Subcutaneous adipose tissue (tissue), 4 donors: ENCODE results near the gene ASGR1. TPM values are rescaled to one million over a fixed set of nuclear protein-coding genes. Genes with fewer than 3 reads are reported as not detected.

Source experiments
- CTCF ChIP-seq: fragments of 450-650 bp; IDR thresholded peaks from one replicate; pipeline ENCODE4 v1.5.1; 2016; ENCODE audit warnings: low read depth, mild to moderate bottlenecking, control low read depth, antibody characterized with exemption, moderate library complexity
- small RNA-seq: library from RNA; depleted of rRNA; stranded (forward); fragments of <200 nt; gene quantifications from one replicate; pipeline ENCODE3, GENCODE V24; 2016
- total RNA-seq, 4 donors: library from RNA; depleted of rRNA; stranded (reverse); fragments of >200 nt; gene quantifications; one replicate each; pipeline ENCODE4 v1.1.0, GENCODE V29; 2016

Gene ASGR1
- total RNA-seq, 4 donors from 2014 or later: 2.4 to 5.9 (median 3.8) TPM

GRCh38 chr17:7123844-7124243, 55.3 kb downstream of the ASGR1 start:
- no peak for TF ChIP-seq CTCF

Small RNAs within 50 kb of the gene (small RNA-seq; reads per million reads assigned to genes)
- gene AC120057.4 (not detected), gene MIR324 (8.3 reads per million, percentile 87 among the genes with 10 or more reads in this experiment)

Other genes with a start within 250 kb of the ASGR1 start
- gene ALOX12, start 183.3 kb downstream of the ASGR1 start, total RNA-seq: not detected
- 100 to 1,000 TPM in 3 of 4 donors, 10 to 100 TPM in 1; 69.1 to 158 (median 130) TPM for gene RNASEK, start 166.7 kb downstream of the ASGR1 start, total RNA-seq
- gene BCL6B, start 156.3 kb downstream of the ASGR1 start, total RNA-seq: 10 to 100 TPM in 1 of 4 donors, 1 to 10 TPM in 3; 1.5 to 12.1 (median 4.1) TPM
- 1 to 10 TPM in 3 of 4 donors, not detected in 1; 1.7 to 1.9 (median 1.8) TPM for gene SLC16A13, start 143.4 kb downstream of the ASGR1 start, total RNA-seq
- gene SLC16A11, start 135.3 kb downstream of the ASGR1 start, total RNA-seq: 1 to 10 TPM in 1 of 4 donors, not detected in 3; 2.1 TPM
- gene CLEC10A, start 99.1 kb downstream of the ASGR1 start, total RNA-seq: 10 to 100 TPM in 3 of 4 donors, 1 to 10 TPM in 1; 8.1 to 20.9 (median 16.2) TPM
- 1 to 10 TPM in 2 of 4 donors, under 1 TPM in 1, not detected in 1; 0.66 to 1.4 (median 1.3) TPM for gene ASGR2, start 64.5 kb downstream of the ASGR1 start, total RNA-seq
- 10 to 100 TPM in 1 of 4 donors, 1 to 10 TPM in 3; 3.3 to 17.0 (median 6.9) TPM for gene DLG4, start 40.5 kb upstream of the ASGR1 start, total RNA-seq
- 1,000 to 10,000 TPM in 1 of 4 donors, 100 to 1,000 TPM in 3; 533 to 1,103 (median 672) TPM for gene ACADVL, start 40.6 kb upstream of the ASGR1 start, total RNA-seq
- 10 to 100 TPM; 23.5 to 36.5 (median 27.1) TPM for gene DVL2, start 55.1 kb upstream of the ASGR1 start, total RNA-seq
- gene PHF23, start 60.1 kb upstream of the ASGR1 start, total RNA-seq: 10 to 100 TPM; 14.5 to 27.6 (median 19.3) TPM
- gene GABARAP, start 63.1 kb upstream of the ASGR1 start, total RNA-seq: 100 to 1,000 TPM; 350 to 658 (median 462) TPM
- gene CTDNEP1, start 72.4 kb upstream of the ASGR1 start, total RNA-seq: 10 to 100 TPM; 71.8 to 86.4 (median 81.1) TPM
- 10 to 100 TPM; 20.7 to 43.4 (median 25.3) TPM for gene ELP5, start 72.8 kb upstream of the ASGR1 start, total RNA-seq
- gene CLDN7, start 83.1 kb upstream of the ASGR1 start, total RNA-seq: 10 to 100 TPM in 2 of 4 donors, 1 to 10 TPM in 2; 3.7 to 26.9 (median 13.2) TPM
- 10 to 100 TPM in 2 of 4 donors, 1 to 10 TPM in 2; 5.6 to 91.4 (median 13.8) TPM for gene SLC2A4, start 102.3 kb upstream of the ASGR1 start, total RNA-seq
- 10 to 100 TPM in 1 of 4 donors, 1 to 10 TPM in 1, under 1 TPM in 2; 0.82 to 14.1 (median 2.0) TPM for gene YBX2, start 115.3 kb upstream of the ASGR1 start, total RNA-seq
- gene EIF5A, start 128.3 kb upstream of the ASGR1 start, total RNA-seq: 100 to 1,000 TPM; 144 to 174 (median 153) TPM
- gene GPS2, start 136.0 kb upstream of the ASGR1 start, total RNA-seq: 10 to 100 TPM; 52.7 to 89.2 (median 75.6) TPM
- gene NEURL4, start 150.0 kb upstream of the ASGR1 start, total RNA-seq: 10 to 100 TPM in 3 of 4 donors, 1 to 10 TPM in 1; 4.9 to 22.6 (median 11.2) TPM
- gene ACAP1, start 157.2 kb upstream of the ASGR1 start, total RNA-seq: 1 to 10 TPM; 1.8 to 8.4 (median 4.0) TPM
- gene KCTD11, start 172.8 kb upstream of the ASGR1 start, total RNA-seq: 10 to 100 TPM in 1 of 4 donors, 1 to 10 TPM in 3; 4.9 to 13.8 (median 7.2) TPM
- not detected for gene TMEM95, start 175.8 kb upstream of the ASGR1 start, total RNA-seq
- 1 to 10 TPM in 3 of 4 donors, under 1 TPM in 1; 0.51 to 1.9 (median 1.1) TPM for gene TNK1, start 201.7 kb upstream of the ASGR1 start, total RNA-seq
- gene PLSCR3, start 215.2 kb upstream of the ASGR1 start, total RNA-seq: 10 to 100 TPM in 3 of 4 donors, 1 to 10 TPM in 1; 9.1 to 21.3 (median 16.2) TPM
- 100 to 1,000 TPM in 2 of 4 donors, 10 to 100 TPM in 2; 76.7 to 134 (median 109) TPM for gene TMEM256, start 224.7 kb upstream of the ASGR1 start, total RNA-seq
- 1 to 10 TPM; 3.1 to 6.8 (median 4.2) TPM for gene NLGN2, start 228.5 kb upstream of the ASGR1 start, total RNA-seq
- not detected for gene SPEM1, start 241.0 kb upstream of the ASGR1 start, total RNA-seq
- gene SPEM2, start 246.2 kb upstream of the ASGR1 start, total RNA-seq: not detected
- gene SPEM3, start 249.5 kb upstream of the ASGR1 start, total RNA-seq: not detected